Measurements from ENCODE around the gene NALCN.

GRCh38 chr13:101120007-101120406, 296.3 kb downstream of the NALCN start:
- TF ChIP-seq CTCF (IDR thresholded peaks at IDR 0.05 in 8 of 11, conservative IDR thresholded peaks at IDR 0.05 in 3 of 11) (no peak), POLR2A (IDR thresholded peaks at IDR 0.05) (no peak), POLR2AphosphoS5 (IDR thresholded peaks at IDR 0.05) (no peak)
